MG63 (cell line): ENCODE data around the gene EXOSC9. TPM values are rescaled to one million over a fixed set of nuclear protein-coding genes. Genes with fewer than 3 reads are reported as not detected.
A peak's percentile ranks its signal among the peaks of the same experiment; 100 is the strongest.
"Not testable (repeated sequence)": the region's sequence is repeated elsewhere in the genome, so short reads cannot be mapped to it uniquely, and the experiment has no call there.

Experiments
- DNase-seq: peaks from one replicate; pipeline ENCODE4 v3.0.0-alpha.2; 2020
- H3K27me3 ChIP-seq: fragments of 250-450 bp; sonication (Bioruptor Pico); 2 replicates; pipeline ENCODE4 v1.5.1; 2020; ENCODE audit warnings: mild to moderate bottlenecking, moderate library complexity
- H3K36me3 ChIP-seq: fragments of 250-450 bp; sonication (Bioruptor Pico); 2 replicates; pipeline ENCODE4 v1.5.1; 2020; ENCODE audit warnings: mild to moderate bottlenecking, moderate library complexity
- H3K4me3 ChIP-seq: fragments of 250-450 bp; sonication (Bioruptor Pico); 2 replicates; pipeline ENCODE4 v1.5.1; 2020; ENCODE audit warnings: mild to moderate bottlenecking, moderate library complexity
- H3K9me3 ChIP-seq: fragments of 250-450 bp; sonication (Bioruptor Pico); 2 replicates; pipeline ENCODE4 v1.5.1; 2020; ENCODE audit warnings: mild to moderate bottlenecking, moderate library complexity
- total RNA-seq: library from RNA; depleted of rRNA; stranded (reverse); fragments of >200 nt; shearing (Covaris generic); gene quantifications from 2 replicates; pipeline ENCODE4 v1.2.3, GENCODE V29; 2014; ENCODE audit warnings: low replicate concordance; rRNA removed

Gene EXOSC9, protein sequence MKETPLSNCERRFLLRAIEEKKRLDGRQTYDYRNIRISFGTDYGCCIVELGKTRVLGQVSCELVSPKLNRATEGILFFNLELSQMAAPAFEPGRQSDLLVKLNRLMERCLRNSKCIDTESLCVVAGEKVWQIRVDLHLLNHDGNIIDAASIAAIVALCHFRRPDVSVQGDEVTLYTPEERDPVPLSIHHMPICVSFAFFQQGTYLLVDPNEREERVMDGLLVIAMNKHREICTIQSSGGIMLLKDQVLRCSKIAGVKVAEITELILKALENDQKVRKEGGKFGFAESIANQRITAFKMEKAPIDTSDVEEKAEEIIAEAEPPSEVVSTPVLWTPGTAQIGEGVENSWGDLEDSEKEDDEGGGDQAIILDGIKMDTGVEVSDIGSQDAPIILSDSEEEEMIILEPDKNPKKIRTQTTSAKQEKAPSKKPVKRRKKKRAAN
- total RNA-seq, result 69.5 and 76.5 TPM in 2 replicates

- Histone ChIP-seq H3K4me3 (peak within 1 kb of the TSS; percentile 85), H3K27me3 (no peaks in the 10 kb centered on the region), H3K9me3 (no peaks in the 10 kb centered on the region), H3K36me3 (peaks cover 46% of the 10 kb centered on the region)
- DNase-seq, result peak; percentile 94
Observed at GRCh38 chr4:121800961-121801714, at the start of gene EXOSC9. EXOSC9 (plus strand) TSS chr4:121801323; CDS start chr4:121801425, 102 bp downstream.

- H3K9me3 ChIP-seq, H3K4me3 ChIP-seq, DNase-seq, H3K27me3 ChIP-seq, H3K36me3 ChIP-seq: not testable (repeated sequence)
Observed at GRCh38 chr4:121752142-121752541, 49.0 kb upstream of the EXOSC9 start.

DNA sequence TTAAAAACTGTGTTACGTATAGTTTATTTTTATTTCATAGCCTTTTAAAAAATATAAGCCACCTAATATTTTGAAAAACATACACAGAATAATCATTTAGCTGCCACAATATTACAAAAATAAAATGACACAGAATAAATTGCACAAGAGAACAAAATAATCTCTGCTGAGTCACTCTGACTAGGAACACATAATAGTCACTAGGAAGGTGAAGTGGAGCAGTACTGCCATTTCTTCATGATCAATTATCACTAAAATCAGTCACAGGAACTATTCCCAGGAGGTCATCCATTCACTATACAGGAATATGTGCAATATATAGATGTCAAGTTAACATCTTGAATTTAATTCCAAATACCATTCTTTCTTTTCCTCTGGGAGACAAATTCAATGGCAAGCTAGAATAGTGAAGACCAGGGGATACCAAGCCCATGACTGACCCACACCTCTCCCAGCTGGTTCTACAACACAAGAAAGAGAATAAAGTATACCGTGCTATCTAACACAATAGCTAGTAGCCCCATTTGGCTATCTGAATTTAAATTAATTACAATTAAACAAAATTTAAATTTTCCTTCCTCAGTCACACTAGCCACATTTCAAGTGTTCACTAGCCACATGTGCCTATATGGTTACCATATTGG lies 42.1 kb upstream of the EXOSC9 start:
- Histone ChIP-seq H3K36me3 (no peaks in the 10 kb centered on the region), H3K27me3 (no peaks in the 10 kb centered on the region), H3K4me3 (no peak overlapping the region), H3K9me3 (no peaks in the 10 kb centered on the region)
- DNase-seq, result no peak

GRCh38 chr4:121760205-121760604 lies 40.9 kb upstream of the EXOSC9 start:
- no peaks in the 10 kb centered on the region for H3K9me3 ChIP-seq
- no peak overlapping the region for H3K4me3 ChIP-seq
- H3K36me3 ChIP-seq, result no peaks in the 10 kb centered on the region
- H3K27me3 ChIP-seq, result no peaks in the 10 kb centered on the region
- no peak for DNase-seq

- no peaks in the 10 kb centered on the region for H3K36me3 ChIP-seq
- H3K9me3 ChIP-seq, result no peaks in the 10 kb centered on the region
- no peaks in the 10 kb centered on the region for H3K27me3 ChIP-seq
- DNase-seq, result no peak
- peak overlapping the region; percentile 49 for H3K4me3 ChIP-seq
Observed at GRCh38 chr4:121764303-121764701, 36.8 kb upstream of the EXOSC9 start.

DNA sequence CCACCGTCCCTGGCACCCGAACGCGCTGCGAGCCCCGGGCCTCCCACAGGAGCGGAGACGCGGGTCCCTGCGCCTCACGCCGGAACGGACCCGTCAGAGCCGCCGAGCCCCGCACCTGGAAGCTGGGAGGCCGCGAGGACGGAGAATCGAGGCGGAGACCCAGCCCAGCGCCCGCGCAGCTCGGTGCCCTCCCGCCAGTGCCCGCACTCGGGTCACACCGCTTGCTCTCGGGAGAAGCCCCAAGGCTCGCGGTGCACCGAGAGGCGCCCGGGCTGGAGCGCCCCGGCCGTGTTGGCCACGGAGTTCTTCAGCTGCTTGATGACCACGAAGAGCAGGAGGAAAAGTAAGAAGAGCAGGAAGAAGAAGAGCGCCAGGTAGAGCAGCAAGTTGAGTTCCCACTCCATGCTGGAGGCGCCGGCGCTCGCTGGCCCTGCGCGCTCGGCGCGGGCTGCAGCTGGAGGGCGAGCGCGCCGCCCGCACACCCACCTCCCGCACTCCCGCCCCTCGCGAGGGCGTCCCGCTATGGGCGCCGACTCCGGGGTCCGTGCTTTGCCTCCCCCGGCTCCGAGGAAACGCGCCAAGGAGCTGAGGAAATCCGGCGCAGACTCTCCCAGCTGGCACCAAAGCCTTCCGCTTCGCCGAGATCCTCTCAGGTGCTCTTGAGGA lies 36.3 kb upstream of the EXOSC9 start, which contains the start of gene SMIM43:
Gene SMIM43, minus strand, starts transcription at position 463 of the 666 bp plus-strand sequence. Its CDS starts 59 bp downstream, at position 404.
- Histone ChIP-seq H3K4me3 (peak within 1 kb of the TSS; percentile 49), H3K27me3 (no peaks in the 10 kb centered on the region)
- peak; percentile 41 for DNase-seq

DNA sequence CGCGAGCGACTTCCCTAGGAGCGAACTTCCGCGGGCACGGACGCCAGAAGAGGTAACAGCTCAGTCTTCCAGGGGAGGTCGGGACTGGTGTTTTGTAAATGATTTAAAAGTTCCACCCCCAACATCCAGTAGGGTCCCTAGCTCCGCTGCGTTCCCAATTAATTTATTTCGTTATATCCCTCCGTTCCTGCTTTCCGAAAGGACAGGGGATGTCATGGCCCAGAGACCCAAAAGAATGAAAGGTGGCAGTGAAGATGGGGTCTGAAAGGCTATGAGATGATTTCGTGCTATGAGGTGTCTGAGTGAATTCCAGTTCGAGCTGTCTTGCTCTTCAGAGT lies 35.8 kb upstream of the EXOSC9 start:
- Histone ChIP-seq H3K9me3 (no peaks in the 10 kb centered on the region), H3K4me3 (peak overlapping the region; percentile 49), H3K27me3 (no peaks in the 10 kb centered on the region), H3K36me3 (no peaks in the 10 kb centered on the region)
- DNase-seq, result no peak

More for the DNA sequence above, 36.3 kb upstream of the EXOSC9 start, which contains the start of gene SMIM43:
- Histone ChIP-seq H3K9me3 (no peaks in the 10 kb centered on the region), H3K36me3 (no peaks in the 10 kb centered on the region)

- Histone ChIP-seq H3K36me3 (no peaks in the 10 kb centered on the region), H3K27me3 (no peaks in the 10 kb centered on the region), H3K4me3 (no peak overlapping the region), H3K9me3 (no peaks in the 10 kb centered on the region)
- DNase-seq, result no peak
Observed at GRCh38 chr4:121765971-121766538, 35.1 kb upstream of the EXOSC9 start.

GRCh38 chr4:121767166-121767565 lies 34.0 kb upstream of the EXOSC9 start:
- Histone ChIP-seq H3K27me3 (no peaks in the 10 kb centered on the region), H3K9me3 (no peaks in the 10 kb centered on the region), H3K4me3 (no peak overlapping the region), H3K36me3 (no peaks in the 10 kb centered on the region)
- DNase-seq, result no peak

GRCh38 chr4:121769341-121769740 lies 31.8 kb upstream of the EXOSC9 start:
- H3K9me3 ChIP-seq, result no peaks in the 10 kb centered on the region
- H3K27me3 ChIP-seq, result no peaks in the 10 kb centered on the region
- no peak for DNase-seq
- no peak overlapping the region for H3K4me3 ChIP-seq
- H3K36me3 ChIP-seq, result no peaks in the 10 kb centered on the region

DNA sequence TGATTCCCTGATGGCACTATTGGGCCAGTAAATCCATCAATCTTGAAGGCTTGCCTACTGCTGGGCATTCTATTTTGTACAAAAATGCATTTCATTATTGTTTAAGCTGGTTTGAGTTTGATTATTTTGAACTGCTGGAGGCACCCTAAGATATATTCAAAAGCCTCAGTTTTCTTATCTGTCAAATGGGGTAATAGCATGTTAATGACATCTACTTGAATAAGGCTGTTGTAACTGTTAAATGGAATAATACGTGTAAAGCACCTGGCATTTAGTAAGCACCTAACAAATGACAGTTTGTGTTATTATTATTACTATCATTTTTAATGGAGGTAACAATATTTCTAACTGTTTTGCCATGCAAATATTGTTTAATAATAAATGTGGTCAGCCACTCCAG lies 29.3 kb upstream of the EXOSC9 start:
- Histone ChIP-seq H3K36me3 (no peaks in the 10 kb centered on the region), H3K27me3 (no peaks in the 10 kb centered on the region), H3K9me3 (no peaks in the 10 kb centered on the region), H3K4me3 (no peak overlapping the region)
- DNase-seq, result no peak

DNA sequence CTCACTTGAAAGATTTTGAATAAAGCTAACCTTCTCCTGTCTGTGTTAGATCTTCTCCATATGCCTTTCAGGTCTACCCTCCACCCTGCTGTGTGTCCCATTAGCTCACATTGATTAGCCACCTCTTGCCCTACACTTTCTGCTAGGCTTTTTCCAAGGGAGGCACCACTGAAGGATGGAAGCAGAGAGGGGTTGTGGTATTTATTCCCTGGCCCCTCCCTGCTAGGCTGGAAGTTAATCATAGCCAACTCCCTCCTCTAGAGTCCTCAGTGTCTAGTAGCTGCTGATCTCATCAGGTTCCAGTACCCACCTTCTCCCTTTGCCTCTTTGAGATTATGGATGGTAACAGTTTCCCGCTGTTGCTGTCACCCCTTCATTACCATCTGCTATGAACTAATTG lies 27.2 kb upstream of the EXOSC9 start:
- Histone ChIP-seq H3K9me3 (no peaks in the 10 kb centered on the region), H3K27me3 (no peaks in the 10 kb centered on the region), H3K36me3 (no peaks in the 10 kb centered on the region), H3K4me3 (no peak overlapping the region)
- no peak for DNase-seq

DNA sequence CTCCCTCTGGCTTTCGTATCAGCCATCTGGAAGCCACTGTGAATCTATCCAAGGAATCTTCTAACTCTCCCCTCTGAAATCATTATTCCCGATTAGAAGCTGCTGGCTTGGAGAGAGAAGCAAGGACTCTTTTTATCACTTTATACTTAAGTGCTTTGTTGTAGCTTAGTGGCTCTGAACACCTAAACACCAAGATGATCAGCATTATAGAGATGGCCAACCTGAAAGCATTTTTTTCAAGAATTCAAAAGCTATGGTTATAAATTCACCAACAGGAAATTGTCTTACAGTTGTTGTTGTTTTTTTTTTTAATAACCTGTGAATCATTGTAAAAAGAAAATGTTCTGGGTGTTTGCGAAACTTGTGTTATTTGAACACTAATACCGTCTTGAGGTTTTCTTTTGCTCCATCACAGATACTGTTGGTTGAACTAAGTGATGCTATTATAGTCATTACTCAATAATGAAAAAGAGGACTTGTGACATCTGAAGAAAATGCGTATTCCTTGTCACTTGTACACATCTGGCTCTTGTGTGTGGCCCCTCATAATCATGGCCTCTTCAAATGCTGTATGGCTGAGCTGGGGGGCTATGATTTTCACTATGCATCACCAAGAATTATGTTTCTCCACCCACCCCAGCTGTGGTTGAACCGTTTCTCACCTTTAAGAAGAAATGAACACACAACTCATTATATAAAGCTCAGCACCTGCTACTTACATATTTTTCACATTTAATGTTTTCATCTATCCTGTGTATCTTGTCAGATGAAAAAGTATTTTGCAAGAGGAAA lies 24.3 kb upstream of the EXOSC9 start:
- DNase-seq, result no peak
- no peaks in the 10 kb centered on the region for H3K36me3 ChIP-seq
- H3K4me3 ChIP-seq, result no peak overlapping the region
- H3K9me3 ChIP-seq, result no peaks in the 10 kb centered on the region
- no peaks in the 10 kb centered on the region for H3K27me3 ChIP-seq

- no peaks in the 10 kb centered on the region for H3K36me3 ChIP-seq
- H3K4me3 ChIP-seq, result no peak overlapping the region
- no peaks in the 10 kb centered on the region for H3K27me3 ChIP-seq
- peak; percentile 59 for DNase-seq
- no peaks in the 10 kb centered on the region for H3K9me3 ChIP-seq
Observed at GRCh38 chr4:121777625-121778024, 23.5 kb upstream of the EXOSC9 start.

DNA sequence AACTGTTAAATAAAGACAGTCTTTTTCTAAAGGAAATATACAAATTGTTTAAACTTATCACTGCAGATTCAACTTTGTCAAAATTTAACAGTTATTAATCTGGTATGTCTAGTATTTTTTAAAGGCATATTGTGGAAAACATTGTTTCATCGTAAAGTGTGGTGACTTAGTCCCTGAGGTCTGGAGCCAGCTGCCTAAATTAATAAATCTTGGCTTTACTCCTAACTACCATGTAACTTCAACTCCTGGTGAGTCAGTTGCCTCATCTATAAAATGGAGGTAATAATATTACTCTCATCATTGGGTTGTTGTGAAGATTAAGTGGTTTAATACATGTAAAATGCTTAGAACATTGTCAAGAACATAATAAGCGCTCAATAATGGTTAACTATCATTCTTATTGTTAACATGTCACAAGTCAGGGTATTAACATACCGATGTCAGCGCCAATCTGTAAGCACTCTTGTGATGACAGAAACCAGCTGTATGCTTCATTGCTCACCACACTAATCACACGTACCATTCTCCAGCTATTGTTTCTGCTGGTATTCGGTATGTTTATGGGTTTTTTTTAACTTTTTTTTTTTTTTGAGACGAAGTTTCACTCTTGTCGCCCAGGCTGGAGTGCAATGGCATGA lies 22.0 kb upstream of the EXOSC9 start:
- no peaks in the 10 kb centered on the region for H3K27me3 ChIP-seq
- peaks cover 9% of the 10 kb centered on the region for H3K9me3 ChIP-seq
- peaks cover 4% of the 10 kb centered on the region; the same call in 1 of the 2 replicates for H3K36me3 ChIP-seq
- DNase-seq, result no peak
- H3K4me3 ChIP-seq, result no peak overlapping the region
